SK-N-SH treated with all-trans-retinoic acid at 6 μM for 48 hours (cell line): ENCODE data around the gene MXRA8.

ENCODE experiments used
- ARNTL ChIP-seq: fragments of 450-650 bp; formaldehyde crosslinking; IDR thresholded peaks from 2 replicates; pipeline ENCODE4 v1.5.0; 2020; ENCODE audit warnings: low read depth, mild to moderate bottlenecking, moderate library complexity, borderline replicate concordance
- CREB5 ChIP-seq: fragments of 250-450 bp; sonication (Bioruptor Pico); IDR thresholded peaks from 2 replicates; pipeline ENCODE4 v1.5.1; 2020; ENCODE audit warnings: low read depth, mild to moderate bottlenecking, moderate library complexity
- TF ChIP-seq, protein P1 (sequence below): fragments of 250-450 bp; sonication (Bioruptor Pico); IDR thresholded peaks from 2 replicates; pipeline ENCODE4 v1.8.0; 2020; ENCODE audit warnings: mild to moderate bottlenecking, moderate library complexity, borderline replicate concordance

GRCh38 chr1:1373051-1373814 is 14.9 kb upstream of the MXRA8 start:
- TF ChIP-seq, protein P1, sequence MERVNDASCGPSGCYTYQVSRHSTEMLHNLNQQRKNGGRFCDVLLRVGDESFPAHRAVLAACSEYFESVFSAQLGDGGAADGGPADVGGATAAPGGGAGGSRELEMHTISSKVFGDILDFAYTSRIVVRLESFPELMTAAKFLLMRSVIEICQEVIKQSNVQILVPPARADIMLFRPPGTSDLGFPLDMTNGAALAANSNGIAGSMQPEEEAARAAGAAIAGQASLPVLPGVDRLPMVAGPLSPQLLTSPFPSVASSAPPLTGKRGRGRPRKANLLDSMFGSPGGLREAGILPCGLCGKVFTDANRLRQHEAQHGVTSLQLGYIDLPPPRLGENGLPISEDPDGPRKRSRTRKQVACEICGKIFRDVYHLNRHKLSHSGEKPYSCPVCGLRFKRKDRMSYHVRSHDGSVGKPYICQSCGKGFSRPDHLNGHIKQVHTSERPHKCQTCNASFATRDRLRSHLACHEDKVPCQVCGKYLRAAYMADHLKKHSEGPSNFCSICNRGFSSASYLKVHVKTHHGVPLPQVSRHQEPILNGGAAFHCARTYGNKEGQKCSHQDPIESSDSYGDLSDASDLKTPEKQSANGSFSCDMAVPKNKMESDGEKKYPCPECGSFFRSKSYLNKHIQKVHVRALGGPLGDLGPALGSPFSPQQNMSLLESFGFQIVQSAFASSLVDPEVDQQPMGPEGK (CRISPR knock-in tag): no peak
- no peak for TF ChIP-seq CREB5 (CRISPR knock-in tag)
- no peak for TF ChIP-seq ARNTL (CRISPR knock-in tag)
